Kidney (tissue), 14 donors: ENCODE measurements around the gene DLGAP1. TPM values are rescaled to one million over a fixed set of nuclear protein-coding genes. Genes with fewer than 3 reads are reported as not detected.

Source experiments
- DNase-seq, 5 donors: peaks; one replicate each; pipeline ENCODE4 v3.0.0-alpha.2; 2013 to 2020
- FAIRE-seq: peaks from 2 replicates; lab custom pipeline; 2012; peaks lifted over from hg19 to GRCh38; lab: Jason Lieb, UNC
- H3K27ac ChIP-seq, 2 donors: one replicate each; pipeline ENCODE4 v1.7.0; 2013; ENCODE audit warnings: low read depth in 2 of 2, low read length in 2 of 2, inconsistent platforms in 1 of 2
- H3K27me3 ChIP-seq: one replicate; pipeline ENCODE4 v1.7.1; 2013; ENCODE audit warnings: low read length, inconsistent platforms; ENCODE audit not compliant: control insufficient read depth, insufficient read depth
- H3K36me3 ChIP-seq, 3 donors: one replicate each; pipeline versions ENCODE4 v1.7.0 to v1.7.1; 2013; ENCODE audit warnings: low read length in 3 of 3, control low read depth in 1 of 3, inconsistent platforms in 1 of 3; ENCODE audit not compliant: insufficient read depth in 3 of 3, control insufficient read depth in 2 of 3
- H3K4me1 ChIP-seq, 3 donors: one replicate each; pipeline versions ENCODE4 v1.7.0 to v1.7.1; 2013; ENCODE audit warnings: low read length in 3 of 3, inconsistent platforms in 1 of 3, low read depth in 1 of 3; ENCODE audit not compliant: control insufficient read depth in 2 of 3, insufficient read depth in 2 of 3
- H3K4me3 ChIP-seq, 3 donors: one replicate each; pipeline versions ENCODE4 v1.7.0 to v1.8.1; 2013; ENCODE audit warnings: low read length in 3 of 3, control low read depth in 1 of 3, inconsistent platforms in 1 of 3
- H3K9ac ChIP-seq, 3 donors: one replicate each; pipeline versions ENCODE4 v1.7.0 to v1.7.1; 2013; ENCODE audit warnings: low read length in 3 of 3, control low read depth in 1 of 3, inconsistent platforms in 1 of 3
- H3K9me3 ChIP-seq, 3 donors: one replicate each; pipeline versions ENCODE4 v1.7.0 to v1.7.1; 2013; ENCODE audit warnings: low read length in 3 of 3, control low read depth in 1 of 3, inconsistent platforms in 1 of 3; ENCODE audit not compliant: control insufficient read depth in 2 of 3, insufficient read depth in 1 of 3
- CTCF ChIP-seq: IDR thresholded peaks from 3 replicates; pipeline ENCODE4 v1.5.1; 2012; ENCODE audit warnings: mild to moderate bottlenecking, moderate library complexity, borderline replicate concordance; ENCODE audit not compliant: insufficient read depth; ENCODE audit errors: extremely low read depth
- intact Hi-C: fragments of 100-400 bp; cut with DNase I; formaldehyde crosslinking; loops from one replicate; pipeline ENCODE4 v1.11.1; 2022
- polyA plus RNA-seq: library from polyadenylated mRNA; stranded (reverse); fragments of 350-450 nt; fragmentation: Illumina TruSeq; extraction: RNeasy Lipid Tissue Mini Kit (QIAGEN cat#74804); gene quantifications from one replicate; pipeline ENCODE4 v1.2.3, GENCODE V29; 2014; ENCODE audit warnings: low read depth, low replicate concordance; ENCODE audit not compliant: insufficient read depth
- total RNA-seq: library from RNA; stranded (reverse); fragmentation: NEBNext Ultra II Directional; extraction: Animal tissue kit (Norgen Biotek cat#: 25700); gene quantifications from one replicate; pipeline ENCODE4 v1.2.1, GENCODE V29; 2021
- donor health status: control.
- donor health status: control.
- donor health status: control.
- donor health status: control.
- donor health status: control.
- donor health status: DM: yes; HTN: yes; CAD: no.
- donor health status: Normal renal cell carcinoma (clear cell type).

Gene DLGAP1
- total and polyA plus RNA-seq, 2 donors from 2014 or later: 1.2 to 32.8 TPM

- TF ChIP-seq CTCF: no peak
These were observed 928.4 kb downstream of the DLGAP1 start for GRCh38 chr18:3526421-3527354.

GRCh38 chr18:3525870-3526420, 929.2 kb downstream of the DLGAP1 start:
- FAIRE-seq (no peak), DNase-seq (peak in 2 of 5 donors; percentile 13 to 17)
- no peaks in the 10 kb centered on the region for H3K4me1 ChIP-seq
- no peaks in the 10 kb centered on the region for H3K36me3 ChIP-seq
- intact Hi-C loops: no loop called here
- H3K4me3 ChIP-seq: no peak overlapping the region
- no peak for TF ChIP-seq CTCF
- no peak overlapping the region for H3K9ac ChIP-seq
- no peak overlapping the region for H3K27ac ChIP-seq
- H3K9me3 ChIP-seq: no peaks in the 10 kb centered on the region
- H3K27me3 ChIP-seq: no peaks in the 10 kb centered on the region

More at GRCh38 chr18:3526421-3527354, 928.4 kb downstream of the DLGAP1 start:
- DNase-seq (peak in 3 of 5 donors; percentile 61 to 84 (median 77)), FAIRE-seq (no peak)
- no peaks in the 10 kb centered on the region for H3K27me3 ChIP-seq
- no peaks in the 10 kb centered on the region for H3K4me1 ChIP-seq
- intact Hi-C loops: no loop called here
- no peaks in the 10 kb centered on the region for H3K9me3 ChIP-seq
- H3K27ac ChIP-seq: no peak overlapping the region
- H3K36me3 ChIP-seq: no peaks in the 10 kb centered on the region
- H3K9ac ChIP-seq: no peak overlapping the region
- H3K4me3 ChIP-seq: no peak overlapping the region

- intact Hi-C loops: no loop called here
- FAIRE-seq: no peak
These were observed 930.4 kb downstream of the DLGAP1 start for GRCh38 chr18:3524706-3525105.

More at GRCh38 chr18:3524706-3525105, 930.4 kb downstream of the DLGAP1 start:
- no peak for DNase-seq
- Histone ChIP-seq H3K4me1 (no peaks in the 10 kb centered on the region), H3K9ac (no peak overlapping the region), H3K4me3 (no peak overlapping the region), H3K9me3 (no peaks in the 10 kb centered on the region), H3K36me3 (no peaks in the 10 kb centered on the region), H3K27ac (no peak overlapping the region), H3K27me3 (no peaks in the 10 kb centered on the region)
- TF ChIP-seq CTCF: no peak
